Adrenal gland (tissue), 12 donors: Measurements from ENCODE around the gene BFAR. TPM values are rescaled to one million over a fixed set of nuclear protein-coding genes. Genes with fewer than 3 reads are reported as not detected.

ENCODE experiments used
- DNase-seq, 7 donors: peaks; one replicate each; pipeline ENCODE4 v3.0.0-alpha.2; 2019 to 2020
- H3K27ac ChIP-seq, 5 donors: fragments of 200-600 bp; sonication (generic) in 4 of 5; 1 replicate in 3 of 5; 2 replicates in 2 of 5; pipeline versions ENCODE4 v1.5.1 to v1.8.0; 2016 to 2020; ENCODE audit warnings: mild to moderate bottlenecking in 1 of 5
- H3K27me3 ChIP-seq: fragments of 200-600 bp; 2 replicates; pipeline ENCODE4 v1.8.0; 2021
- H3K36me3 ChIP-seq, 2 donors: fragments of 200-600 bp; replicated peaks in 1 of 2; 1 replicate in 1 of 2; 2 replicates in 1 of 2; pipeline versions ENCODE4 v1.5.1 to v1.8.0; 2018 to 2022
- H3K4me1 ChIP-seq, 2 donors: fragments of 200-600 bp; replicated peaks in 1 of 2; 1 replicate in 1 of 2; 2 replicates in 1 of 2; pipeline versions ENCODE4 v1.5.1 to v1.8.0; 2018 to 2021
- H3K4me3 ChIP-seq, 4 donors: fragments of 200-600 bp; sonication (generic) in 3 of 4; one replicate each; pipeline ENCODE4 v1.5.1; 2016 to 2018
- H3K9me3 ChIP-seq, 3 donors: fragments of 200-600 bp; sonication (generic) in 1 of 3; replicated peaks in 1 of 3; 1 replicate in 2 of 3; 2 replicates in 1 of 3; pipeline versions ENCODE4 v1.5.1 to v1.8.0; 2016 to 2021
- POLR2A ChIP-seq, 2 donors: fragments of 450-650 bp; IDR thresholded peaks; one replicate each; pipeline ENCODE4 v1.6.1; 2017; ENCODE audit warnings: antibody characterized with exemption in 2 of 2, mild to moderate bottlenecking in 2 of 2, moderate library complexity in 1 of 2
- WGBS, 4 donors: extraction: QIAGEN DNeasy Blood & Tissue Kit in 2 of 4; methylation state at CpG; one replicate each; pipeline versions ENCODE4 v1.1.5 to v1.1.7; 2013 to 2017; 5-methylcytosine and 5-hydroxymethylcytosine counted together
- intact Hi-C, 2 donors: fragments of 100-400 bp; cut with DNase I; formaldehyde crosslinking; loops; one replicate each; pipeline versions ENCODE4 v1.14.1 to v1.15.0; 2022 to 2023
- polyA plus RNA-seq, 3 donors: library from polyadenylated mRNA; stranded (reverse); fragments of 200-250 nt in 2 of 3; fragments of 350-450 nt in 1 of 3; fragmentation: Illumina TruSeq in 1 of 3; extraction: RNeasy Lipid Tissue Mini Kit (QIAGEN cat#74804) in 1 of 3; gene quantifications; one replicate each; pipeline ENCODE4 v1.2.3, GENCODE V29; 2013 to 2014
- total RNA-seq, 9 donors: library from RNA; depleted of rRNA in 4 of 9; stranded (reverse); fragments of >200 nt in 4 of 9; fragments of 120-200 nt in 1 of 9; fragmentation: NEBNext Ultra II Directional in 1 of 9; extraction: Animal tissue kit (Norgen Biotek cat#: 25700) in 1 of 9; gene quantifications; one replicate each; pipeline versions ENCODE4 v1.1.0 to v1.2.4, GENCODE V29; 2013 to 2023
- TF ChIP-seq, protein P1 (sequence below), 6 experiments: fragments of 450-650 bp in 4 of 6; fragments of 200-600 bp in 2 of 6; sonication (generic) in 1 of 6; IDR thresholded peaks; 1 replicate in 5 of 6; 2 replicates in 1 of 6; pipeline versions ENCODE4 v1.5.1 to v1.8.0; 2016 to 2021; ENCODE audit warnings: antibody characterized with exemption in 6 of 6, mild to moderate bottlenecking in 2 of 6, moderate library complexity in 1 of 6
- donor health status: healthy with polysubstance abuse.
- donor health status: Bipolar disorder and iron deficiency.
- donor health status: DM: yes; HTN: yes; CAD: no.
- donor health status: DM: no; HTN: no; CAD: no.
- donor health status: DM: no; HTN: no; CAD: no.
- donor health status: DM: yes; HTN: yes; CAD: no.

The BFAR gene
- total and polyA plus RNA-seq, 12 donors = 20.3 to 75.8 (median 55.2) TPM

DNA sequence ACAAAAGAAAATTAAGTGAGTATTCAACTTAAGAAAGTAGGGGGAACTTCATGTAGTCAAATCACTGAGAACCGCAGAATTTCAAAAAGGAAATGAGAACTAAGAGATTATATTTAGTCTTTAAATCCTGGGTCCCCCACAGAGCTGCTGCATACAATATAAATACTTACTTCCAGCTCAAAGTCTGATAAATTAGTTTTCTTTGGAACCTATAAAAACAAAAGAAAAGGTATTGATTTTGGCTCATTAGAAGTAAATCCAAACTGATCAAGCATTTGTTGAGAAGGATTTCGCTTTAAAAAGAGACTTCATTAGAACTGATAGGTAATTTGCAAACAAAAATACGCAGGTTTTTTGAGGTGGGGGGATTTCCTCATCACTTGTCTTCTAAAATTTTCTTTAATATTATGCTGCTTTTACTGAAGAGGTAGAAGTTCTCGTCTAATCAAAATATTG, 24.6 kb upstream of the BFAR start:
- no peaks in the 10 kb centered on the region for H3K27me3 ChIP-seq
- peaks cover 0 to 87% of the 10 kb centered on the region in 2 donors for H3K36me3 ChIP-seq
- DNase-seq = no peak
- TF ChIP-seq, protein P1, sequence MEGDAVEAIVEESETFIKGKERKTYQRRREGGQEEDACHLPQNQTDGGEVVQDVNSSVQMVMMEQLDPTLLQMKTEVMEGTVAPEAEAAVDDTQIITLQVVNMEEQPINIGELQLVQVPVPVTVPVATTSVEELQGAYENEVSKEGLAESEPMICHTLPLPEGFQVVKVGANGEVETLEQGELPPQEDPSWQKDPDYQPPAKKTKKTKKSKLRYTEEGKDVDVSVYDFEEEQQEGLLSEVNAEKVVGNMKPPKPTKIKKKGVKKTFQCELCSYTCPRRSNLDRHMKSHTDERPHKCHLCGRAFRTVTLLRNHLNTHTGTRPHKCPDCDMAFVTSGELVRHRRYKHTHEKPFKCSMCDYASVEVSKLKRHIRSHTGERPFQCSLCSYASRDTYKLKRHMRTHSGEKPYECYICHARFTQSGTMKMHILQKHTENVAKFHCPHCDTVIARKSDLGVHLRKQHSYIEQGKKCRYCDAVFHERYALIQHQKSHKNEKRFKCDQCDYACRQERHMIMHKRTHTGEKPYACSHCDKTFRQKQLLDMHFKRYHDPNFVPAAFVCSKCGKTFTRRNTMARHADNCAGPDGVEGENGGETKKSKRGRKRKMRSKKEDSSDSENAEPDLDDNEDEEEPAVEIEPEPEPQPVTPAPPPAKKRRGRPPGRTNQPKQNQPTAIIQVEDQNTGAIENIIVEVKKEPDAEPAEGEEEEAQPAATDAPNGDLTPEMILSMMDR (IDR thresholded peaks at IDR 0.05) = no peak
- no peak for TF ChIP-seq POLR2A (IDR thresholded peaks at IDR 0.05)
- H3K4me1 ChIP-seq = no peaks in the 10 kb centered on the region
- H3K27ac ChIP-seq = peak overlapping the region in 1 of 5 donors; percentile 62
- no peaks in the 10 kb centered on the region for H3K9me3 ChIP-seq
- intact Hi-C loops = no loop called here
- 72 to 83% (median 83%) methylated on average over 4 of the region's 4 CpGs for WGBS, 4 donors
- no peak overlapping the region for H3K4me3 ChIP-seq

DNA sequence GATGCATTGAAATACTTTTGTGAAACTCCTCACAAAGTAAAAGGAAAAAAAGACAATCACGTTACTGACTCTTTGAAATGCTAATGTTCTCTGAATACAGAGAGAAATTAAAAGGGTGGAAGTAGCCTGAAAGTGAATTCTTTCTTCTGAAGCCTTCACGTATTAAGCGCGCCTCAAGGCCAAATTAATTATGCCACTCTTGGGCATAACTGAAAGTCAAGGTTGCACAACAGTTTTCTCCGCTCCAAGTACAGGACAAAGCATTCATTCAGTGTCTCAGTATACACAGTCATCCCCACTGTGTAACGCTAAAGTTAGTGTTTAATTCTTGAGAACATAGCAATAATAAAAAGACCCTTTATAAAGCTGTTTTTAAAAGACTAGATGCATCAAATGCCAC, 24.1 kb upstream of the BFAR start:
- no peaks in the 10 kb centered on the region for H3K27me3 ChIP-seq
- H3K4me3 ChIP-seq = no peak overlapping the region
- H3K4me1 ChIP-seq = no peaks in the 10 kb centered on the region
- peak overlapping the region in 1 of 5 donors; percentile 62 for H3K27ac ChIP-seq
- TF ChIP-seq, protein P1 (IDR thresholded peaks at IDR 0.05) = no peak
- no peak for TF ChIP-seq POLR2A (IDR thresholded peaks at IDR 0.05)
- no peaks in the 10 kb centered on the region for H3K9me3 ChIP-seq
- WGBS, 4 donors = 37 to 56% (median 46%) methylated on average over 6 of the region's 6 CpGs
- intact Hi-C loops = no loop called here
- DNase-seq = peak in 5 of 7 donors; percentile 34 to 69 (median 38)
- peaks cover 0 to 83% of the 10 kb centered on the region in 2 donors for H3K36me3 ChIP-seq

GRCh38 chr16:14609716-14610115, 23.0 kb upstream of the BFAR start:
- intact Hi-C loops = no loop called here
- TF ChIP-seq POLR2A (IDR thresholded peaks at IDR 0.05) = no peak
- TF ChIP-seq, protein P1 (IDR thresholded peaks at IDR 0.05) = no peak
- peaks cover 0 to 7% of the 10 kb centered on the region in 2 donors for H3K4me1 ChIP-seq
- 90 to 94% (median 92%) methylated on average over 6 of the region's 6 CpGs for WGBS, 4 donors
- no peaks in the 10 kb centered on the region for H3K27me3 ChIP-seq
- no peak overlapping the region for H3K27ac ChIP-seq
- no peaks in the 10 kb centered on the region for H3K9me3 ChIP-seq
- H3K36me3 ChIP-seq = peaks cover 0 to 77% of the 10 kb centered on the region in 2 donors
- DNase-seq = no peak
- no peak overlapping the region for H3K4me3 ChIP-seq

- H3K27ac ChIP-seq = no peak overlapping the region
- intact Hi-C loops = no loop called here
- H3K9me3 ChIP-seq = no peaks in the 10 kb centered on the region
- peaks cover 0 to 7% of the 10 kb centered on the region in 2 donors for H3K4me1 ChIP-seq
- H3K36me3 ChIP-seq = peaks cover 0 to 73% of the 10 kb centered on the region in 2 donors
- H3K4me3 ChIP-seq = no peak overlapping the region
- H3K27me3 ChIP-seq = no peaks in the 10 kb centered on the region
- 96 to 98% (median 97%) methylated on average over 14 of the region's 14 CpGs for WGBS, 4 donors
- DNase-seq = no peak
- TF ChIP-seq, protein P1 (IDR thresholded peaks at IDR 0.05) = no peak
- no peak for TF ChIP-seq POLR2A (IDR thresholded peaks at IDR 0.05)
These were observed 21.1 kb upstream of the BFAR start for GRCh38 chr16:14611660-14612059.
